ENCODE data around the gene COL25A1. TPM values are rescaled to one million over a fixed set of nuclear protein-coding genes. Genes with fewer than 3 reads are reported as not detected.
A peak's percentile ranks its signal among the peaks of the same experiment; 100 is the strongest.

COL25A1 gene
- total and polyA plus RNA-seq, 5 donors, result 0.22 to 0.77 (median 0.31) TPM

DNA sequence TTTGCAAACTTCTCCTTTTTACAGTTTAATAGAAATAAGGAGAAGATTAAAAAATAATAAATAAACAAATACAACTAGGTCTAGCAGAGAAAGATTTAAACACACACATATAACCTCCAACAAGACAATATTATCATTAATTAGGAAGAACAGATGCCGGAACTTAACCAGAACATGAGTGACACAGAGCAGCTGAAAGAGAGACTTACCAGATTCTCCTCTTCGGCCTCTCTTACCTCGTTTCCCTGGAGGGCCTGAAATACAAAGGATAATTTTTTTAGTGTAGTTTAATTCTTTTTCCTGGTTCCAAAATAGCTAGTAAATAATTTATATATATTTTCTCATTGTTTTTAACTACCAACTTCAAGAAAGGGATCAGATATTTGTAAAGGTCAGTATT lies 252.5 kb downstream of the COL25A1 start:
- no peak overlapping the region for H3K4me3 ChIP-seq (ENCODE audit: low read length)
- intact Hi-C loops (cut with DNase I), result no loop called here

GRCh38 chr4:109046471-109047201 lies 255.8 kb downstream of the COL25A1 start:
- DNase-seq (no peak), ATAC-seq (peak; percentile 45 to 72)
- intact Hi-C loops (cut with DNase I), result no loop called here
- Histone ChIP-seq H3K4me3 (ENCODE audit: low read length) (peak overlapping the region; percentile 46), H3K27ac (ENCODE audit: low read length) (no peak overlapping the region), H3K27me3 (ENCODE audit: control insufficient read depth, insufficient read depth) (no peaks in the 10 kb centered on the region), H3K9me3 (ENCODE audit: control insufficient read depth, low read length) (no peaks in the 10 kb centered on the region), H3K4me1 (ENCODE audit: control insufficient read depth, insufficient read depth, low read length) (no peaks in the 10 kb centered on the region)
- WGBS, result 24% methylated on average over 7 of the region's 7 CpGs

More for the DNA sequence above, 252.5 kb downstream of the COL25A1 start:
- Histone ChIP-seq H3K27me3 (ENCODE audit: control insufficient read depth, insufficient read depth) (no peaks in the 10 kb centered on the region), H3K9me3 (ENCODE audit: control insufficient read depth, low read length) (no peaks in the 10 kb centered on the region), H3K4me1 (ENCODE audit: control insufficient read depth, insufficient read depth, low read length) (no peaks in the 10 kb centered on the region), H3K27ac (ENCODE audit: low read length) (no peak overlapping the region)
- no peak for DNase-seq
- WGBS, result 87% methylated on average over 3 of the region's 3 CpGs
- ATAC-seq, result no peak

DNA sequence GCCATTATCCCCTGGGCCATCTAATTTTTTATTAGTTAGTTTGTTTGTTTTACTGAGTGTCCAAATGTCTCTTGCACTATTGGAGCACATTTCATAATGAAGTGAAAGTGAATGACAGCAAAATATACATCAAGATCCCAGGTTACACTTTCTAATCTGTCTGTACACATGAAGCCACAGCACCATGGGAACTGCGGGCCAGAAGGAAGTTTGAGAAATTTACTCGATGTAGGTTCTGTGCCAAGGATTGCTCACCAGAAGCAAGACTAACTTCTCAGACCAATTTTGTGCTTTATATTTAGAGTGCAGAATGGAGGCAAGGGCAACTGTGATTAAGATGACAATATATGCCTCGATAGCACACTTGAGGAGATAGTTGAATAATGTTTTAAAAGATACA lies 258.0 kb downstream of the COL25A1 start:
- Histone ChIP-seq H3K27me3 (ENCODE audit: control insufficient read depth, insufficient read depth) (no peaks in the 10 kb centered on the region), H3K27ac (ENCODE audit: low read length) (no peak overlapping the region), H3K4me1 (ENCODE audit: control insufficient read depth, insufficient read depth, low read length) (no peaks in the 10 kb centered on the region), H3K9me3 (ENCODE audit: control insufficient read depth, low read length) (no peaks in the 10 kb centered on the region), H3K4me3 (ENCODE audit: low read length) (no peak overlapping the region)
- ATAC-seq (no peak), DNase-seq (no peak)
- intact Hi-C loops (cut with DNase I), result no loop called here
- WGBS, result 74% methylated on average over 3 of the region's 3 CpGs

DNA sequence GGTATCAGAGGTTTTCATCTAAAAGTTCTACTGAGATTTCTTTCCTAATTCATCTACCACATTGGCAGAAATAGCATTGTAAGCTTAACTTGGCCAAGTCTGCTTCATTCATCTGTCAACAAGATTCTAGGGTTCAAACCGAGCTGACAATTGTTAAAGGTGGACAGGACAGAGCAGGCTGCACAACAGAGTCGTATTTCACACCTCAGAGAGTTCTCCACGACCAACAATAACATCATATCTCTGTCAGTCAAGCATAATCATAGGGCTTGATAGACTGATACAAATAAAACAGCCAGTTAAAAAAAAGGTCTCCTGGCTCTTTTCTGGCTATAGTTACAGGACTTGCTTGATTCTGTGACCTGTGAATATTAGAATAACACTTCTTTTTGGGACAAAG lies 259.2 kb downstream of the COL25A1 start:
- no peak for ATAC-seq
- 64% methylated on average over 3 of the region's 3 CpGs for WGBS

DNA sequence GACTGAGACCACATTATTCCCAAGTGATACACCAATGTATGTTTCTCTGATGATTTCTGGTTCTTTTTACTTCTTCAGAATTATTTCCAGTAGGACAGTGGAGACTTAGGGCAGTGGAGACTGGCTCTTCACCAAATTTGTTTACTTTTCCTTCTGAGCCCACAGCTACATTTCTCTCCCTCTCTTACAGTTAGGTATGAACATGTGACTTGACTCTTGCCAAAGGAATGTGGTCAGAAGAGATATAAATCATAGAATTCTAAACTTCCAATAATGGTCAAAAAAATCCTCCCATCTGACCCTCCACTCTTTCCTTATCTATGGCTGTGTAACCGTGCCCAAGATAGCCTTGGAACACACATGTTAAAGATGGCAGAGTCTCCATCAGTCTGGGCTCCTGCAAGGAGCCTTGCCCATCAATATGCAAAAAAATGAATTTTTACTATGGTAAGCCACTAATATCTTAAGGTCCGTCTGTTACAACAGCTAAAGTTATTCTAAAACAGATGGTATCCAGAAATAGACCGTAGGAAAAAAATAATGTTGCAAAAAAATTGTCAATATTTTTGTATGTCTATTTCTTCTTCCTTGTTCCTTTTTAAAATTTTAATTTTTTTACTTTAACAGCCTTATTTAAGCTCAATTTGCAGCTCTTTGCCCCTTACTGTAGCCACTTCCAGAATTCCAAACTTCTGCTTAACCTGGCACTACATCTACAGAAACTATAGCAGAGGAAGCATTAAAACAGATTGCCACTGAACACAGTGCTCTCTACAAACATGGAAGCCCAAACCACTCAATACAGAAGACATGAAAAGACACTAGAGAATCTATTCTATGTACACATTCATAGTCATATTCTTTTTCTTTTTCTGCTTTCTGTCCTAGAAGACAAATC lies 260.7 kb downstream of the COL25A1 start:
- no peak overlapping the region for H3K4me3 ChIP-seq (ENCODE audit: low read length)
- no peak overlapping the region for H3K27ac ChIP-seq (ENCODE audit: low read length)
- H3K4me1 ChIP-seq (ENCODE audit: control insufficient read depth, insufficient read depth, low read length), result no peaks in the 10 kb centered on the region
- ATAC-seq (no peak), DNase-seq (no peak)
- intact Hi-C loops (cut with DNase I), result no loop called here
- H3K27me3 ChIP-seq (ENCODE audit: control insufficient read depth, insufficient read depth), result no peaks in the 10 kb centered on the region
- no peaks in the 10 kb centered on the region for H3K9me3 ChIP-seq (ENCODE audit: control insufficient read depth, low read length)
- 80% methylated on average over 3 of the region's 3 CpGs for WGBS

More for the DNA sequence above, 259.2 kb downstream of the COL25A1 start:
- no peaks in the 10 kb centered on the region for H3K4me1 ChIP-seq (ENCODE audit: control insufficient read depth, insufficient read depth, low read length)
- no peaks in the 10 kb centered on the region for H3K27me3 ChIP-seq (ENCODE audit: control insufficient read depth, insufficient read depth)
- H3K9me3 ChIP-seq (ENCODE audit: control insufficient read depth, low read length), result no peaks in the 10 kb centered on the region
- H3K4me3 ChIP-seq (ENCODE audit: low read length), result no peak overlapping the region
- H3K27ac ChIP-seq (ENCODE audit: low read length), result no peak overlapping the region
- no peak for DNase-seq
- intact Hi-C loops (cut with DNase I), result no loop called here

DNA sequence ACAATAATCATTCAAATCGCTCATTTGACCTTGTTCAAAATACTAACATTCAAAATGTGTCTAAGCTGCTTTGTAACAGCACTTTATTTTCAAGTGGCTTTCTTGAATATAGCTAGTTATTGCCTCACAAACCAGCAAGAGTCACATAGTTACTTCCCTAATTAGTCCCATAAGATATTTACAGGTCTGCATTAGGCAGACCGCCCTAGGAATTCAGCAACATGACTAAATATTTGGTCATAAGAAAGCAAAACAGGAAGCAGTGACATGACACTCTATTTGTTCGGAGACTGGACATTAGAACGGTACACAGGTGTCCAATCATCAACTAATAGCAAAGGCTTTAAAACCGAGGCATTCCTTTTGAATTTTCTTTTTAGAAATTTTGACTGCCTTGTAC lies 262.0 kb downstream of the COL25A1 start:
- no peak overlapping the region for H3K4me3 ChIP-seq (ENCODE audit: low read length)
- WGBS, result 83% methylated on average over 5 of the region's 5 CpGs
- no peak overlapping the region for H3K27ac ChIP-seq (ENCODE audit: low read length)
- H3K9me3 ChIP-seq (ENCODE audit: control insufficient read depth, low read length), result no peaks in the 10 kb centered on the region
- no peaks in the 10 kb centered on the region for H3K4me1 ChIP-seq (ENCODE audit: control insufficient read depth, insufficient read depth, low read length)
- intact Hi-C loops (cut with DNase I), result no loop called here
- H3K27me3 ChIP-seq (ENCODE audit: control insufficient read depth, insufficient read depth), result no peaks in the 10 kb centered on the region
- no peak for ATAC-seq
- no peak for DNase-seq

DNA sequence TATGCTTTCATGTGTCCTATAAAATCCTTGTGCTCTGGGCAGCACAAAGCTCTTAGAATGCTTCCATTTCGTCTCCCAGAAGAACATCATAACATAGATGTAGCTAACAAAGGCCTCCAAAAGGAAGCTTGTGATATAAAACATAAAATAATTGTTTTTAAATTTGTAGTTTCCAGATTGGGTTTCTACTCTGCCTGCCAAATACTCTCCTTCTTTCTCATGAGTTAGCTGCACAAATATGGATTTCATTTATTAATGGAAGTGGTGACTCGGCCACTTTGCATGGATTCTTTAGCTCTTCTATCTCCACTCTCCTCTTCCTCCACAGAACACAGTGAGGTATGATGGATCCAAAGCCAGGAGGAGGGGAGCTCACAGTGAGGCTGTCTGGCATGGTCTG lies 265.4 kb downstream of the COL25A1 start:
- DNase-seq, result no peak
- 64% methylated on average over 2 of the region's 2 CpGs for WGBS

DNA sequence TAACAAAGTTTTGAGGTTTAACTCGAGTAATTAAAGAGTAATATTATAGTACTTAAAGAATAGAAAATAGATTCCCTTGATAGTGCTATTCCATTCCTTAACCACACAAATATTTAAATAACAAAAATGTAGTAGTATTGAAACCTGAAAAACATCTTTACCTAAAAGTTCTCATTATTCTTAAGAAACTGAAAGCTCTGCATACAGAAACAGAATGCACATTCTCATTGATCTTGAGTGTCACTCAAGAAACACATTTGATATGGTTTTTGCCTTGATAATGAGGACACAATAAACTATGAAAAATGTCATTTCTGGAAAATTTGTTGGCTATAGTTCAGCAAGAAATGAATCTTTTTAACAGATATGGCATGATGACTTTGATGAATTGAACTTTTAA lies 268.5 kb downstream of the COL25A1 start:
- no peak overlapping the region for H3K27ac ChIP-seq (ENCODE audit: low read length)
- no peak for DNase-seq
- no peaks in the 10 kb centered on the region for H3K4me1 ChIP-seq (ENCODE audit: control insufficient read depth, insufficient read depth, low read length)
- 87% methylated on average over 1 of the region's 1 CpG for WGBS
- intact Hi-C loops (cut with DNase I), result no loop called here
- ATAC-seq, result no peak
- H3K4me3 ChIP-seq (ENCODE audit: low read length), result no peak overlapping the region
- no peaks in the 10 kb centered on the region for H3K27me3 ChIP-seq (ENCODE audit: control insufficient read depth, insufficient read depth)
- no peaks in the 10 kb centered on the region for H3K9me3 ChIP-seq (ENCODE audit: control insufficient read depth, low read length)

More for the DNA sequence above, 265.4 kb downstream of the COL25A1 start:
- no peaks in the 10 kb centered on the region for H3K4me1 ChIP-seq (ENCODE audit: control insufficient read depth, insufficient read depth, low read length)
- no peak for ATAC-seq
- H3K27me3 ChIP-seq (ENCODE audit: control insufficient read depth, insufficient read depth), result no peaks in the 10 kb centered on the region
- H3K4me3 ChIP-seq (ENCODE audit: low read length), result no peak overlapping the region
- intact Hi-C loops (cut with DNase I), result no loop called here
- no peaks in the 10 kb centered on the region for H3K9me3 ChIP-seq (ENCODE audit: control insufficient read depth, low read length)
- no peak overlapping the region for H3K27ac ChIP-seq (ENCODE audit: low read length)

- no peak overlapping the region for H3K4me3 ChIP-seq (ENCODE audit: low read length)
- 93% methylated on average over 5 of the region's 5 CpGs for WGBS
- intact Hi-C loops (cut with DNase I), result no loop called here
- H3K4me1 ChIP-seq (ENCODE audit: control insufficient read depth, insufficient read depth, low read length), result no peaks in the 10 kb centered on the region
- no peak overlapping the region for H3K27ac ChIP-seq (ENCODE audit: low read length)
- no peaks in the 10 kb centered on the region for H3K9me3 ChIP-seq (ENCODE audit: control insufficient read depth, low read length)
- ATAC-seq (no peak), DNase-seq (no peak)
- H3K27me3 ChIP-seq (ENCODE audit: control insufficient read depth, insufficient read depth), result no peaks in the 10 kb centered on the region
Measured at GRCh38 chr4:109032671-109033070, 269.8 kb downstream of the COL25A1 start.

DNA sequence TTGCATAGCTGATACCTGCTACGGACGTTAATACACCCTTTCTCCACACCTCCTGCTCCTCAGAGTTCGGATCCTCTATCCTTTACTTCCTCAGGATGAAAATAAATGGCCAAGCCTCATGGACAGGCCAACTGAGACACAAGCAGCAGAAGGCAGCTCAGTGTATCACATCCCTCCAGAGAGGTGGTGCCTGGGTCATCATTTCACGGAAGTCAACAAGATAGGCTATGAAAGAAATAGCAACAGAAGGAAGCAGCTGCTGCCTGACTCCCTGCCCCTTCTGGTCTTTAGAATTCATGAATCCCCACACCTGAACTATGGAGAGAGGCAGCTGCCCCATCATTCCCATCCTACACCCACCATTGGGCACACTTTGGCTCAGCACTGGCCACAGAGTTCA lies 272.5 kb downstream of the COL25A1 start:
- no peaks in the 10 kb centered on the region for H3K4me1 ChIP-seq (ENCODE audit: control insufficient read depth, insufficient read depth, low read length)
- no peaks in the 10 kb centered on the region for H3K9me3 ChIP-seq (ENCODE audit: control insufficient read depth, low read length)
- H3K27ac ChIP-seq (ENCODE audit: low read length), result no peak overlapping the region
- ATAC-seq (no peak), DNase-seq (no peak)
- H3K27me3 ChIP-seq (ENCODE audit: control insufficient read depth, insufficient read depth), result no peaks in the 10 kb centered on the region
- 68% methylated on average over 4 of the region's 4 CpGs for WGBS
- intact Hi-C loops (cut with DNase I), result no loop called here
- H3K4me3 ChIP-seq (ENCODE audit: low read length), result no peak overlapping the region

DNA sequence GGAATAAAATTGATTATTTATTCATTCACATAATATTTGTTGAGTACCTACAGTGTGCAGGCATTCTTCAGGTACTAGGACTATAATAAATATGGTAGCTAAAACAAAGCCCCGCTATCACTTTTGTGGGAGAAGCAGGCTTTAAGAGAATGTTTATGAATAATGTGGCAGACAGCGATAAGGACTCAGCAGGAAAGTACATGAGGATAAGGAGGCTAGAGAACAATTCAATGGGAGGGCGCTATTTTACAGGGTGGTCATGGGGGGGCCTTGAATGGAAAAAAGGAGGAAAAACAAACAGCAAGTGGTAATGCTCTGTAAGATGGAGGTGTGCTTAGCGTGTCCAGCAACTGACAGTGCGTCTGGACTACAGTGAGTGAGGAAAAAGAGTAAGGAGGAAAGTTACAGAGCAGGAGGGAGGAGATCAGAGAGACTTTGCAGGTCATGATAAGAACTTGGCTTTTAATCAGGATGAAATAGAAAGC lies 275.4 kb downstream of the COL25A1 start:
- H3K27me3 ChIP-seq (ENCODE audit: control insufficient read depth, insufficient read depth), result no peaks in the 10 kb centered on the region
- H3K9me3 ChIP-seq (ENCODE audit: control insufficient read depth, low read length), result no peaks in the 10 kb centered on the region
- no peaks in the 10 kb centered on the region for H3K4me1 ChIP-seq (ENCODE audit: control insufficient read depth, insufficient read depth, low read length)
- no peak overlapping the region for H3K4me3 ChIP-seq (ENCODE audit: low read length)
- no peak overlapping the region for H3K27ac ChIP-seq (ENCODE audit: low read length)
- ATAC-seq, result no peak
- intact Hi-C loops (cut with DNase I), result no loop called here
- WGBS, result 81% methylated on average over 5 of the region's 5 CpGs
- no peak for DNase-seq
